OCI-LY7 (cell line): ENCODE results near the gene INSIG2.

Experiments
- EZH2phosphoT487 ChIP-seq: fragments of 200-600 bp; sonication (generic); IDR thresholded peaks from 2 replicates; pipeline ENCODE4 v1.6.1; 2018; ENCODE audit warnings: low read depth, borderline replicate concordance, mild to moderate bottlenecking, mixed run types, antibody characterized with exemption, low read length, moderate library complexity, mixed read lengths
- TF ChIP-seq, protein P1 (sequence below): fragments of 200-600 bp; sonication (generic); conservative IDR thresholded peaks from 2 replicates; pipeline ENCODE4 v1.5.1; 2014; ENCODE audit warnings: mild to moderate bottlenecking, antibody characterized with exemption, low read length, moderate library complexity, mixed read lengths

DNA sequence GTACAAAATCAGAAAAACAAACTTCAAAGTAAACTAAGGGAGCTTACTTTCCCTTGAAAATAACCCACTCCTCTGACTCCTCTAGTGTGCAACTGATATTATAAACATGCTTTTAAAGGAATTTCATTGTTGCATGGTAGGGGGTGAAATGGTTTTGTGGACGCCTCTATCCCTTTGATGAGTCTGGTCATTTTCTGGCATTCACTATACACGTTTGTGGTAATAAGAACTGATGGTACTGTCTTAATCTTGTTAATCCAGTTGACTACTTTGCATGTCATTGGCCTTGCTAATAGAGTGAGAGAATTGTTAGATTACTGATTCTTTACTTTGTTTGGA, 2.8 kb downstream of the INSIG2 start:
- TF ChIP-seq, protein P1, sequence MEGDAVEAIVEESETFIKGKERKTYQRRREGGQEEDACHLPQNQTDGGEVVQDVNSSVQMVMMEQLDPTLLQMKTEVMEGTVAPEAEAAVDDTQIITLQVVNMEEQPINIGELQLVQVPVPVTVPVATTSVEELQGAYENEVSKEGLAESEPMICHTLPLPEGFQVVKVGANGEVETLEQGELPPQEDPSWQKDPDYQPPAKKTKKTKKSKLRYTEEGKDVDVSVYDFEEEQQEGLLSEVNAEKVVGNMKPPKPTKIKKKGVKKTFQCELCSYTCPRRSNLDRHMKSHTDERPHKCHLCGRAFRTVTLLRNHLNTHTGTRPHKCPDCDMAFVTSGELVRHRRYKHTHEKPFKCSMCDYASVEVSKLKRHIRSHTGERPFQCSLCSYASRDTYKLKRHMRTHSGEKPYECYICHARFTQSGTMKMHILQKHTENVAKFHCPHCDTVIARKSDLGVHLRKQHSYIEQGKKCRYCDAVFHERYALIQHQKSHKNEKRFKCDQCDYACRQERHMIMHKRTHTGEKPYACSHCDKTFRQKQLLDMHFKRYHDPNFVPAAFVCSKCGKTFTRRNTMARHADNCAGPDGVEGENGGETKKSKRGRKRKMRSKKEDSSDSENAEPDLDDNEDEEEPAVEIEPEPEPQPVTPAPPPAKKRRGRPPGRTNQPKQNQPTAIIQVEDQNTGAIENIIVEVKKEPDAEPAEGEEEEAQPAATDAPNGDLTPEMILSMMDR: no peak
- no peak for TF ChIP-seq EZH2phosphoT487
